GM04504 (cell line): ENCODE data around the gene COL6A3.
"Not testable (repeated sequence)": the region's sequence is repeated elsewhere in the genome, so short reads cannot be mapped to it uniquely, and the experiment has no call there.

Experiments
- DNase-seq: peaks from one replicate; pipeline ENCODE4 v3.0.0-alpha.2; 2012; ENCODE audit warnings: low read depth

Gene COL6A3

GRCh38 chr2:237316339-237316738 is 97.6 kb downstream of the COL6A3 start:
- no peak for DNase-seq

DNA sequence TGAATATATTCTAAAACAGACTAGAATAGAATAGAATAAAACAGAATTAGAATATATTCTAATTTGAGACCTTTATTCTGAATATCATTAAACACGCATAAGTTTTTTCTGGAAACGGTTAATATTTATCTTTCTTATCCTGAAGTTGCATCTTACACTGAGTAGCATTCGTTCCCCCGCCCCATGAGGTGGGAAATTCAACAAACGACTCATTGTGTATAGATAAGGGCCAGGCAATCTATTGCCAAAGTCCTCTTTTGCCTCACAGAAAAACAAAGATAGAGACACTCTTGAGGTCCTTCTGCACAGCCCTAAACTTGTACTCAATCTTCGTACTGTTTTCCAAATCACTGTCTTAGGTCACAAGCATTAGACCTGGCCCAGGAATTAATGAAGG is 98.1 kb downstream of the COL6A3 start:
- no peak for DNase-seq

DNA sequence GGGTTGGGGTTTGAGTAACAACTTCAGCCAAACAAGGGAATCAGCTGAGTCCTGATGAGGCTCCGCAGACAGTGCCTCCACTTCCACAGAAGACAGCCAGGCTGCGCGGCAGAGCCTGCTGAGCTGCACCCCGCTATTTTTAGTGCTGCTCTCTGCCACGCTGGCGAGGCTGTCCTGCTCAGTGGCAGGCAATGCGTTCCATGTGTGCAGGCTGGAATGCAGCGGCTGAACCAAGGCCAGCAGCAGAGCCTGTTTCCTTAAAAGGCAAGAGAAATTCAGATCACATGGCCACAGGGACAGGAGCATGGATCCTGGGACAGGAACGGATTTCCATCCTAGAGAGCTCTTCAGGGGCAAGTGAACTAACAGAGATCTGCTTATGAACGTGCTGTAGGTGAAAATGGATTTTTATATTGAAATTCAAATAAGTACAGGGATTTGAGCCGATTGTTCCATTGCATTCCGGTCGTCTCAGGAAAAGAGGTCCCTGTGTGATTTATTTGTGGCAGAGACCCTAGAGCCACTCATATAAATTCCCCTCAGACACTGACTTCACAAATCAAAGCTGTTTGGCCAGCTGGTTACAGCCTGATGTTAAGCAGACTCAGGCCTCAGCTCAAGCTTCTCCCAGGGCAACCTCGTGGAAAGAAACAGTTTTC is 98.7 kb downstream of the COL6A3 start:
- peak; percentile 97 for DNase-seq

DNA sequence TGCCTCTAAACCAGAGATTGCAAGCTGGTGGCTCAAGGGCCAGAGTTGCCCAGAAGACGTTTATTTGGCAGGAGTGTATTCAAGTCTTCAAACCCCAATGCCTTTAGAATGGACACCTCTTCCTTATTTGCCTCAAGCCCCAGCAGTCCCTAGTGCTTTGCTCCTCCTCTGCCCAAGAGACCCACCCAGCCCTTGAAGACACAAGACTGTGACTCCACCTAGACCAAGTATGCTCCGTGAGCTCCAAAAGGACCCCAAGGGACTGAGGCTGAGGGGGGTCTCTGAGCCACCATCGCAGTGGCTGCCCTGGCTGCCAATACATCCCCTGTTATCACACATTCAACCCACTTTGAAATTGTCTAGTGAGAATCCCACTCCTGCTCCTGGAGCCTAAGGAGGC is 99.3 kb downstream of the COL6A3 start:
- DNase-seq: no peak

GRCh38 chr2:237314198-237314597 is 99.8 kb downstream of the COL6A3 start:
- no peak for DNase-seq

DNA sequence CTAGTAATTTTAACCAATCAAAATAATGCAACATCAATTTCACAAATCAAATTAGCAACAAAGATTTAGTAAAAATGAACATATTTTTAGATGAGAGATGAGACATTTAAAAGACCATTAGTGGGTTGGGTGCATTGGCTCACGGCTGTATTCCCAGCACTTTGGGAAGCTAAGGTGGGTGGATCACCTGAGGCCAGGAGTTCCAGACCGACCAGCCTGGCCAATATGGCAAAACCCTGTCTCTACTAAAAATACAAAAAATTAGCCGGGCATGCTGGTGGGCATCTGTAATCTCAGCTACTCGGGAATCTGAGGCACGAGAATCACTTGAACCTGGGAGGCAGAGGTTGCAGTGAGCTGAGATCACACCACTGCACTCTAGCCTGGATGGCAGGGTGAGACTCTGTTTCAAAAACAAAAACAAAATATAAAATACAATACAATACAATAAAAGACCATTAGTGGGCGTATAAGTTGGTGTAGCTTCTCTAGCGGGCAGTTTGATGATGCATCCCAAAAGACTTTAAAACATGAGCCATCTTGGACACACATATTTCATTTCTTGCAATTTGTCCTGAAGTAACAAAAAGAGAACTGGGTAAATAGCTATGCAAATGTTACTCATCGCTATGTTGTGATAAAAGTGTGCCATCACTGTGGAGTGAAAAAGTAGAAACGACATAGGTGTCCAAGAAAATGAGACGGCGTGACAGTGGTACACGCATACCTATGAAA is 101.8 kb downstream of the COL6A3 start:
- peak; percentile 57 for DNase-seq

- no peak for DNase-seq
Measured at GRCh38 chr2:237310515-237311114, 103.3 kb downstream of the COL6A3 start.

DNA sequence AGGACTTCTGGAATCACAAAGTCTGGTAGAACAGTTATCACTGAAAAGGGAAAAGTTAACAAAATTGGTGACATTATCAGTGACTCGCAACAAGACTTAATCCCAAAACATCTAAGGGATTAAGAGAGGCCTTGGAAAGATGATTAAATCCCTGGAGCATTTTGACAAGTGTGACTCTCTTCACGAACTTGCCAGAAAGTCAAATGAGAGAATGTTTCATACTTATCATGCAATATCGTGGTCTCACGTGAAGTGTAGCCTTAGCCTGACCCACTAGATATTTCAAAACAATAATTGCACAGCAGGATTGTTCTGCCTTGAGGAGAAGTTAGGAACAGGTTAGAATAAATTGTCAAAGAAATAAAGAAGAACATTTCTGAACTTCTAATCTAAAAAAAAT is 104.5 kb downstream of the COL6A3 start:
- DNase-seq: peak; percentile 70

- DNase-seq: no peak
Measured at GRCh38 chr2:237309011-237309410, 105.0 kb downstream of the COL6A3 start.

GRCh38 chr2:237307474-237307873 is 106.5 kb downstream of the COL6A3 start:
- no peak for DNase-seq

GRCh38 chr2:237306787-237307170 is 107.2 kb downstream of the COL6A3 start:
- no peak for DNase-seq

DNA sequence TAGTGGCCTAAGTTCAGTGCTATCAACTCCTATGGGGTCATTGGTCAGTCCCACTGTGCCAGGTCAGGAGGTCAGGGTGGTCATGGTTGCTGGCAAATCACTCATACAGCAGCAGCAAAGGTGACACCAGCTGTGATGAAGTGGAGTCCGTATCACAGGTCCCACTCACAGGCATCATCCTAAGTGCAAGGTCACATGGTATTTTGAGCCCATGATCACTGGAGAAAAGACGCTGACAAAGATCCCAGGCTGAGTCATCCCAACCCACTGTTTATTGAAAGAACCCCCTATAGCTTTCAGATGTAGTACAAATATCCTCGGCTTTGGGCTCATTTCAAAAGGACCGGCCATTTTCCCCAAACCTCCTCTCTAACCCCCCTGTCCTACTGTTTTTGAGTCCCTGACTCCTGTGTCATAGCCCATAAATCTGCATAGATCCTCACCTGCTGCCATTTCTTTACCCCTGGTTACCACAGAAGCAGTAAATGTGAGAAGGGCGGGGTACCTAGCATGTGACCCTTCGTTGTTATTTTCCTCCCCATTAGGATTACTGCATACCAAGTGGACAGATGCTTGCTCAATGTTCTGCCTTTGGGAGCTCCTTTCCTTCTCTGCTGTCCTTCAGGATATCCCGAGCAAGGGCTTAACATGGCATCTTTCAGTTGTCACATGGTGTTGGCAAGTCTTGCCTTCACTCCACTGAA is 107.7 kb downstream of the COL6A3 start:
- DNase-seq: no peak

- DNase-seq: no peak
Measured at GRCh38 chr2:237305579-237305978, 108.4 kb downstream of the COL6A3 start.

- DNase-seq: peak; percentile 94
Measured at GRCh38 chr2:237304763-237305514, 109.0 kb downstream of the COL6A3 start.

GRCh38 chr2:237303244-237303643 is 110.7 kb downstream of the COL6A3 start:
- not testable (repeated sequence) for DNase-seq

DNA sequence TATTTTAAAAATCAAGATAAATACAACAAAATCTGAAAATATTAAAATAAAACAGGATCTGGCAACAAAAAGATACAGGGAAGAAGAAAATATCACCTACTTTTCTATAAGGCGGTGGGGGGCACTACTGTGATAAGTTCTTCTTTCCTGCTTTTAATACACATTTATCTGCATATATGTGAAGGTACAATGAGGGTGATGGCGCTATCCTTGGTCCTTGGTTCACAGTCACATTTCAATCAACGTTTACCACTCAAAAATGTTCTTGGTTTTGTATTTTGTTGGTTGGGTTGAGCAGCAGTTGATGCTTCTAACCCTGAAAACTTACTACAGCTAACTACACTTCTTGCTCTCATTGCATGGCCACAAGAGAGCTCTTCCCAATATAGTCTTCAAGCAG is 112.4 kb downstream of the COL6A3 start:
- no peak for DNase-seq

GRCh38 chr2:237300739-237301138 is 113.2 kb downstream of the COL6A3 start:
- DNase-seq: no peak

- DNase-seq: peak; percentile 94
Measured at GRCh38 chr2:237299906-237300305, 114.1 kb downstream of the COL6A3 start.

GRCh38 chr2:237298151-237299118 is 115.5 kb downstream of the COL6A3 start:
- peak; percentile 90 for DNase-seq

- DNase-seq: no peak
Measured at GRCh38 chr2:237297421-237298150, 116.4 kb downstream of the COL6A3 start.
